Stimulated activated CD8-positive, alpha-beta memory T cell treated with anti-CD3 and anti-CD28 coated beads, Interleukin-15, amount 100 ng/mL, for 24 hours (primary cell): ENCODE results near the gene RALGAPA2.

ENCODE experiments used
- DNase-seq: peaks from one replicate; pipeline ENCODE4 v3.0.0-alpha.2; 2020; ENCODE audit warnings: low read depth

RALGAPA2 gene

DNA sequence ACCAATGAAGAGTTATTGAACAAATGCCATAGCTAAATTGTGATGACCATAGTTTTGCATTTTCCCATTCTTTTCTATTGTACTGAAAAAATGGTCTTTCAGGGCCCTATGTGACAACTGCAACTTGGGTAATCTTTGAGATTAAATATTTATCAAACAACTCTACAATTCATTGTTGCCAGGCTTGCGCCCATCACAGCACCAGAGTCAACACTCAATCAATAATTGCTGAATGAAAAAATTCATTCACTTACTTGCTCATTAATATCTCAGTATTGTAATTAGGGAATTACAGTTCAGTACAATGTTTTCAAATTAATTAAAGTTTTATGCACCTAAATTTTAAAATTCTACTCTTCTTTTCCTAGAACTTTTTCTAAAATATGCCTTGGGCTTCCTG lies 7.7 kb upstream of the RALGAPA2 start:
- no peak for DNase-seq

GRCh38 chr20:20719411-20719810 lies 7.0 kb upstream of the RALGAPA2 start:
- DNase-seq = no peak

DNA sequence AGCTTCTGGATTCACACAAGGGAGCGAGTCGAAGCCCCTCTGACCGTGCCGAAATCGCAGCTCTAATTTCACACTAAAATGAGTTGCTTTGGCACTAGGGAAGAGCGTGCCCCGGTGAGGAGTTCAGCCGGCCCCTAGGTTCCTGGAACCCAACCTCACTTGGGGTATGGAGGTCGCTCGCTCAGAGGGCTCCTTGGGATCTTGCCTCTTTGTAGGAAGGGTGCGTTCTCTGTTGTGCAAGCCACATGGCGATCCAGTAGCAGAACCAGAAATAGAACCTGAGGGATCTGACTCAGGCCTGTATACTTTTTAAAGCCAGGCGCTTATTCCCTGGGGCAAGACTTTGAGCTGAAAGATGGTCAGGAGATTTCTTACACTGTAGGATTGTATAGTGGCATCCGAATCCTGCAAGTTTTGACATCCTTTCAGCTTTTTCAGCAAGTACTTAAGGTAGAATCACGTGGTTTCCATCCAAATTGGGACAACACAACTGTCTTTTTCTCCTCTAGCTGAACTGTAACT lies 861 bp upstream of the RALGAPA2 start:
- DNase-seq = no peak

GRCh38 chr20:20712004-20712473 lies 405 bp downstream of the RALGAPA2 start:
- no peak for DNase-seq

- no peak for DNase-seq
Observed at GRCh38 chr20:20711413-20711812, 1.0 kb downstream of the RALGAPA2 start.

GRCh38 chr20:20710443-20711315 lies 1.8 kb downstream of the RALGAPA2 start:
- DNase-seq = no peak

GRCh38 chr20:20709887-20710286 lies 2.6 kb downstream of the RALGAPA2 start:
- DNase-seq = no peak

- DNase-seq = no peak
Observed at GRCh38 chr20:20706285-20706684, 6.2 kb downstream of the RALGAPA2 start.

GRCh38 chr20:20702330-20703245 lies 9.9 kb downstream of the RALGAPA2 start:
- no peak for DNase-seq

GRCh38 chr20:20699917-20700316 lies 12.5 kb downstream of the RALGAPA2 start:
- no peak for DNase-seq

DNA sequence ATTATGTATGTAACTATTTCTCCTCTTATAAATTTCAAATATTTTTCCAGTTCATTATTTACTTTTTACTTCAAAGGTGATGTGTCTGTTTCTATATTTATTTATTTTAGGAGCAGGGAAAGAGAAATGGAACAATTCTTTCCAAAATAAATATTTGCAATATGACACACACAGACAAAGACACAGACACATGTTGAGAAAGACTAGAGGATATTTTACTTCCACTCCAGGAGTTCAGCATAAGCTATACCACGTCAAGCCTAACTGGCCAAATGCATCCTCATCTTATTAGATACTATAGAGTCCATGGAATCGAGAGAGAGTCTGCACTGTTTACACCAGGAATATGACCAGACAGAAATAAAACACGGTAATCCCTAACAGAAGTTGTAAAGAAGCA lies 13.3 kb downstream of the RALGAPA2 start:
- no peak for DNase-seq

GRCh38 chr20:20697325-20697845 lies 15.1 kb downstream of the RALGAPA2 start:
- no peak for DNase-seq

DNA sequence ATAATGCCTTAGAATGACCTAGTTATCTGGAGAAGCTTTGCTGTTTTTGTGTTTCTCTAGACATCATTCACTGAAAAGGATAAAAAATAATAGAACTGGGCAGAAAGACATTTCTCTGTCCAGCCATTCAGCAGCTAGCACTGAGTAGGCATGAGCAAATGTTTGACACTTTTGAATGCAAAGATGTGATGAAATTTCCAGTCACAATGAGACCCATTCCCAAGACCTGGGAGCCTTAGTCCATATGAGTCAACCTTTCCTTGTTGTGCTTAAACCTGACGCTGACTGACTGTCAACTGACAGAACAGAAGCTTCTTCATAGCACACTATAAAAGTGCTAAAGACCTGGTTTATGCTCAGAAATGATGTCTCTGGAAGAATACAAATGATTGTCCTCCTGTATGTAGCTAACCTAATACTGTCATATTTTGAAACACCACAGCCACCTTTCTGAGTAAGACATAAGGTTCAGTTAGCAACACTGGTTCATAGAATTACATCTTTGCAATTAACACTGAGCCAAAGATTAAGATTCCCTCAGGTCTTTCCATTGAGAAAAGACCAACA lies 17.1 kb downstream of the RALGAPA2 start:
- no peak for DNase-seq

DNA sequence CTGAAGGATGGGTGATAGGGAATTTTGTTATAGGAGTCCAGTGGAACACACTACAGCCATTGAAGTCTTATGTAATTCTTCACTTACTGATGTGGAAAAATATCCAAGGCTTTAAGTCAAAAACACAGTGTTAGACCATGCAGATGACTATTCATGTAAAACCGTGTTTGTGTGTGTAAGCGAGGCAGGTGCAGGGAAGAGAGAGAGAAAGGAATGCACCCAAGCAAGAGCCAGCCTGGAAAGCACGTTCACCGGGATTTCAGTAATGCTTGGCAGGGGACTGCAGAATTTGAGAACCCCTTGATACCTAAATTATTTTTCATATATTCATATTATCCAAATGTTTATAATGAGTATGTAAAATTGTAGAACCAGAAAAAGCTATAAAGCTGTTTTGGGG lies 17.9 kb downstream of the RALGAPA2 start:
- no peak for DNase-seq

- no peak for DNase-seq
Observed at GRCh38 chr20:20692587-20692986, 19.9 kb downstream of the RALGAPA2 start.

DNA sequence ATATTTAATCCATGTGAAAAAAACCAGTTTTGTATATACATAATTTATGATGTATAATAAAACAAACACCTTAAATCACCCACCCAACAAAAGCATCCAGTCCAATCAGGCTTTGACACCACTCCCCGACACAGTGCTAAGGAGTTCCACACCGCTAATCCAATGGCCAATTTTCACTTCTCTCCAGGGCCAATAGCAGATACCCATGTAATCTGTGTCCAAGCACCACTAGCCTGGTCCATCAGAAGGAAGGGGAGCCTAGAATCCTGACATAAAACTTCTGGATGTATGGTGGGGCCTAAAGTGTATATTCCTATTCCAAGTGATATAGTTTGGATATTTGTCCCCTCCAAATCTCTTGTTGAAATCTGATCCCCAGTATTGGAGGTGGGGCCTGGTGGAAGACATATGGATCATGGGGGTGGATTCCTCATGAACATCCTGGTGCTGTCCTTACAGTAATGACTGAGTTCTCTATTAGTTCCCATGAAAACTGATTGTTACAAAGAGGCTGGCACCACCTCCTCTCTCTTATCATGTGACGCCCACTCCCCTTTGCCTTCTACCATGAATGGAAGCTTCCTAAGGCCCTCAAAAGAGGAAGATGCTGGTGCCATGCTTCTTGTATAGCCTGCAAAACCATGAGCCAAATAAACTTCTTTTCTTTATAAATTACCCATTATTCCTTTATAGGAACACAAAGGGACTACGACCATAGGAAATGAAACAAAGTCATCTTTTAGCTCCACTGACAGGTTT lies 20.8 kb downstream of the RALGAPA2 start:
- DNase-seq = no peak

DNA sequence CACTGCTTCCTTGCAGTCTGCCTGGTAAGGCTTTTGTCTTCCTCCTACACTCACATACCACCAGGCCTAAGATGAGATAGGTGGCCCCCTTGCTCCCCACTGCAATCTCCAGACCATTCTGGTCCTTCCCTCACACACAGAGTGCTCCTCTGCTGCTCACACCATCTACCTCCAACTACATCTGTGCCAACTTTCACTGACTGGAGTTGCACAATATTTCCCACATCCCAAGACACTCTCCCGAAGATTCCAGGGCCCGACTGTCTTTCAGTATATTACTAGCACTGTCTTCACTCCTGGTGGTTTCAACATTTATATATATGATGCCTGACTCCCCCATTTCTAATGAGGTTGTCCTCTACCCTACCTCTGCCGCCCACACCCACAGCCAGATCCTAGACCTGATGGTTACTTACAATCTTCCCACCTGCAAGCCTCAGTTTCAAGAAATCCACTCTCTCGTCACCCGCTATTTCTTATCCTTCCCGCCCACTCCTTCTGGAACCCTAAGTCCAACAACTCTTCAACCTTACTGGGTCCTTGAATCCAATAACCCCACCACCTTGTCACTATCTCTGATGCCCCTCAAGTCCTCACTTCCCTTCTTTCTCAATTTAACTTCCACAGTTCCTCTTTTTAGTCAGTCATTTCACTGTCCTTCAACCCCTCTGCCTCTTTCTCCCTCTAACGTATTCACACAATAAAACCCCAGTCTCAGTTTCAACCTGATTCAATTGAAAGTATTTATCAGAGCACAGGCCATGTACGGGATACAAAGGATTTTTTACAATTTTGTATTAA lies 21.6 kb downstream of the RALGAPA2 start:
- DNase-seq = no peak

DNA sequence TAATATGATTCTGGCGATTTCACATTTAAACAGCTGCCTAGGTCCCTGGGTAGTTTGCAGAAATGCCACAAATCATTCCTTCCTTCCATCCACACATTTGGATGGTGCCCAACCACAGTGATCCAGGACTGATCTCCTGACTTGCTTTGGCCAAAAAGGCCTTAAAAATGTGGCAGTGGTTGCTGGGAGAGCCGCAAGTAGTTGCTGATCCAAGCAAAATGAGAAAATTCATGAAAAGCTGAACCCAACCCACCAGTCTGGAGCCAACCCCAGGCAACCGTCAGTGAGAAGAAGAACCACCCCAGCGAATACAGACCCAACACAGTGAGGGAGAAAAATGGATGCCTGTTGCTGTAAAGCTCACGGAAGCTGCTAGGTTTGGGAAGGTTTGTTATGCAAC lies 25.1 kb downstream of the RALGAPA2 start:
- no peak for DNase-seq

DNA sequence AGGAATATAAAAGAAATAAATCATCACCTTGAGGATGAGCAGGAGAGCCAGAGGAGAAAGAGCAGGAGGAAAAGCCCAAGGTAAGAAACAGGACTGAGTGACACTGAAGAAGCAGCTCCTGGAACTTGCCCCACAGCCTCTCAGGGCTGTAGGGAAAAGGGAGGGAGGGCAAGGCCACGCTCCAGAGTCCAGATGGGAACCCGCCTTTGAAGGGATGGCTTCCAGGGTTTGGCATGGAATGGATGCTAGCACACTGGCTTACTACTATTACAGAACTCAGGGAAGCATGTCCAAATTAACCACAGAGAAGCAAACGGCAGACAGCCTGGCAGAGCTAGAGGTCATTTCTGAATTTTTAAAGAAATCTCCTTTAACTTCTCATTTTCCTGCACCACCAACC lies 26.8 kb downstream of the RALGAPA2 start:
- DNase-seq = no peak
